K562 (cell line): Measurements from ENCODE around the gene CNOT6L. TPM values are rescaled to one million over a fixed set of nuclear protein-coding genes. Genes with fewer than 3 reads are reported as not detected.
A peak's percentile ranks its signal among the peaks of the same experiment; 100 is the strongest.

Source experiments
- ATAC-seq: fragments of 200-7000 bp; cut with Tn5 transposase; 3 replicates; pipeline ENCODE4 v1.9.1; 2020; ENCODE audit warnings: moderate library complexity
- BruUV-seq: library from RNA; stranded (reverse); fragments of 400-500 nt; replicated peaks from 2 replicates; lab custom pipeline; 2021; lab: Mats Ljungman, UMichigan
- CTCF ChIA-PET: fragments of 300-600 bp; formaldehyde crosslinking; extraction: SDS; loops from one replicate; lab custom pipeline; 2021; ENCODE audit warnings: low intra/inter-chr PET ratio; lab: Yijun Ruan, JAX
- POLR2A ChIA-PET: fragments of 300-600, 350-650 bp; sonication (Branson Sonifier 250); formaldehyde crosslinking; extraction: SDS; loops from one replicate; lab custom pipeline; 2021; ENCODE audit warnings: antibody characterized with exemption, inconsistent platforms; lab: Yijun Ruan, JAX
- DNase-seq, 4 experiments: peaks; one replicate each; pipeline versions ENCODE4 v3.0.0 to v3.0.0-alpha.2; 2011 to 2018; ENCODE audit warnings: low spot score in 3 of 4, mixed read lengths in 3 of 4; ENCODE audit errors: extremely low read depth in 1 of 4
- FAIRE-seq: peaks from 2 replicates; lab custom pipeline; 2011; peaks lifted over from hg19 to GRCh38; lab: Jason Lieb, UNC
- H2AFZ ChIP-seq: 2 replicates; pipeline ENCODE4 v1.6.0; 2011; ENCODE audit warnings: low read depth, low read length, control low read depth, inconsistent platforms
- H3K27ac ChIP-seq: fragments of 200-600 bp; 3 replicates; pipeline ENCODE4 v1.8.0; 2011; ENCODE audit warnings: low read depth, mild to moderate bottlenecking, control low read depth, inconsistent platforms, low read length, moderate library complexity, mixed read lengths; ENCODE audit errors: extremely low read depth
- H3K27me3 ChIP-seq, 2 experiments: fragments of 300-600 bp in 1 of 2; 2 replicates in 1 of 2; 3 replicates in 1 of 2; pipeline versions ENCODE4 v1.6.0 to v1.8.0; 2011; ENCODE audit warnings: inconsistent platforms in 2 of 2, low read length in 2 of 2, mild to moderate bottlenecking in 1 of 2, mixed read lengths in 1 of 2, moderate library complexity in 1 of 2; ENCODE audit not compliant: control insufficient read depth in 2 of 2, insufficient read depth in 2 of 2
- H3K36me3 ChIP-seq: fragments of 300-600 bp; 3 replicates; pipeline ENCODE4 v1.8.0; 2011; ENCODE audit warnings: mild to moderate bottlenecking, low read length, inconsistent platforms; ENCODE audit not compliant: control insufficient read depth, insufficient read depth
- H3K4me1 ChIP-seq, 2 experiments: fragments of 200-600 bp in 1 of 2; replicated peaks in 1 of 2; 2 replicates in 1 of 2; 3 replicates in 1 of 2; pipeline versions ENCODE4 v1.5.1 to v1.8.0; 2011; ENCODE audit warnings: inconsistent platforms in 2 of 2, low read length in 2 of 2, mild to moderate bottlenecking in 1 of 2, mixed read lengths in 1 of 2, moderate library complexity in 1 of 2; ENCODE audit not compliant: control insufficient read depth in 2 of 2, insufficient read depth in 2 of 2
- H3K4me2 ChIP-seq: 2 replicates; pipeline ENCODE4 v1.6.1; 2011; ENCODE audit warnings: low read length, control low read depth, inconsistent platforms, mixed read lengths; ENCODE audit not compliant: insufficient read depth
- H3K4me3 ChIP-seq: fragments of 200-600 bp; sonication (generic), shearing (Covaris generic); 2 replicates; pipeline ENCODE4 v1.5.1; 2016; ENCODE audit warnings: control low read depth, inconsistent platforms
- H3K79me2 ChIP-seq: fragments of 200-600 bp; 3 replicates; pipeline ENCODE4 v1.8.0; 2011; ENCODE audit warnings: low read length, inconsistent platforms; ENCODE audit not compliant: control insufficient read depth, insufficient read depth
- H3K9ac ChIP-seq, 2 experiments: 2 replicates each; pipeline versions ENCODE4 v1.6.0 to v1.6.1; 2011; ENCODE audit warnings: low read depth in 2 of 2, low read length in 2 of 2, control low read depth in 1 of 2, inconsistent platforms in 1 of 2, mild to moderate bottlenecking in 1 of 2, mixed read lengths in 1 of 2; ENCODE audit not compliant: insufficient read depth in 1 of 2
- H3K9me1 ChIP-seq: one replicate; pipeline ENCODE4 v1.6.0; 2011; ENCODE audit warnings: inconsistent platforms, mild to moderate bottlenecking, low read length, moderate library complexity; ENCODE audit not compliant: control insufficient read depth, insufficient read depth
- H3K9me3 ChIP-seq: replicated peaks from 2 replicates; pipeline ENCODE4 v1.5.1; 2011; ENCODE audit warnings: low read depth, low read length, inconsistent platforms; ENCODE audit not compliant: control insufficient read depth, insufficient read depth
- H4K20me1 ChIP-seq: replicated peaks from 2 replicates; pipeline ENCODE4 v1.6.1; 2011; ENCODE audit warnings: low read length, inconsistent platforms, mixed read lengths; ENCODE audit not compliant: control insufficient read depth, insufficient read depth
- CREBBP ChIP-seq: IDR thresholded peaks from one replicate; pipeline ENCODE4 v1.6.1; 2012; ENCODE audit warnings: low read depth, mild to moderate bottlenecking, control low read depth, inconsistent platforms, low read length
- ILF3 ChIP-seq: fragments of 450-650 bp; IDR thresholded peaks from 2 replicates; pipeline ENCODE4 v1.6.1; 2018; ENCODE audit warnings: antibody characterized with exemption, mild to moderate bottlenecking, moderate library complexity, borderline replicate concordance
- MAFG ChIP-seq: fragments of 450-650 bp; conservative IDR thresholded peaks from 2 replicates; pipeline ENCODE4 v1.6.1; 2016; ENCODE audit warnings: missing genetic modification characterization, missing compliant biosample characterization
- MAFK ChIP-seq: IDR thresholded peaks from 2 replicates; pipeline ENCODE4 v1.6.1; 2011; ENCODE audit warnings: low read length, improper control_type of control experiment
- MCM2 ChIP-seq: fragments of 450-650 bp; IDR thresholded peaks from 2 replicates; pipeline ENCODE4 v1.6.1; 2017; ENCODE audit warnings: low read depth, mild to moderate bottlenecking
- MEF2D ChIP-seq: conservative IDR thresholded peaks from 2 replicates; pipeline ENCODE4 v1.6.1; 2016; ENCODE audit warnings: low read depth, missing genetic modification characterization, missing compliant biosample characterization
- PTRF ChIP-seq: fragments of 450-650 bp; IDR thresholded peaks from 2 replicates; pipeline ENCODE4 v1.6.1; 2016; ENCODE audit warnings: mild to moderate bottlenecking, missing genetic modification characterization, missing compliant biosample characterization
- STAT5B ChIP-seq: fragments of 250-450 bp; sonication (Bioruptor Pico); IDR thresholded peaks from 2 replicates; pipeline ENCODE4 v1.8.0; 2021; ENCODE audit warnings: mild to moderate bottlenecking, inconsistent platforms
- ZFP1 ChIP-seq: fragments of 450-650 bp; formaldehyde crosslinking; IDR thresholded peaks from 2 replicates; pipeline ENCODE4 v1.4.0; 2020; ENCODE audit warnings: mild to moderate bottlenecking, mixed read lengths
- ZNF124 ChIP-seq: sonication (generic); formaldehyde crosslinking; IDR thresholded peaks from 2 replicates; pipeline ENCODE4 v1.8.1; 2022; ENCODE audit warnings: missing genetic modification reagents
- ZNF212 ChIP-seq: fragments of 450-650 bp; formaldehyde crosslinking; IDR thresholded peaks from 2 replicates; pipeline ENCODE4 v1.4.0; 2020; ENCODE audit warnings: mild to moderate bottlenecking
- ZNF444 ChIP-seq: fragments of 250-450 bp; sonication (Bioruptor Pico); IDR thresholded peaks from 2 replicates; pipeline ENCODE4 v1.4.0; 2020; ENCODE audit warnings: mild to moderate bottlenecking, moderate library complexity
- ZNF696 ChIP-seq: fragments of 250-450 bp; sonication (Bioruptor Pico); conservative IDR thresholded peaks from 2 replicates; pipeline ENCODE4 v1.4.0; 2020; ENCODE audit warnings: mild to moderate bottlenecking, moderate library complexity
- ZNF77 ChIP-seq: fragments of 250-450 bp; sonication (Bioruptor Pico); IDR thresholded peaks from 2 replicates; pipeline ENCODE4 v1.5.0; 2020
- in situ Hi-C: fragments of 300-500 bp; cut with MboI; formaldehyde crosslinking; loops from 4 replicates; pipeline ENCODE4 v1.15.0; 2018; ENCODE audit warnings: inconsistent platforms, mixed read lengths
- intact Hi-C: fragments of 100-400 bp; cut with micrococcal nuclease; formaldehyde crosslinking; loops from 2 replicates; pipeline ENCODE4 v1.14.2; 2022
- polyA plus RNA-seq, 8 experiments: library from polyadenylated mRNA; depleted of rRNA in 4 of 8; stranded (reverse) in 5 of 8; unstranded in 3 of 8; fragments of >200 nt; fragmentation: Nextera tagmentation in 2 of 8; fragmentation: Illumina TruSeq in 1 of 8; extraction: Ambion mirVana in 2 of 8; extraction: Trizol in 1 of 8; gene quantifications; 2 replicates each; pipeline versions ENCODE4 v1.2.1 to v1.2.3, GENCODE V29; 2011 to 2014; ENCODE audit warnings: inconsistent platforms in 1 of 8, missing spikeins in 1 of 8
- total RNA-seq, 7 experiments: library from RNA; depleted of rRNA in 6 of 7; stranded (reverse); fragments of >200 nt in 6 of 7; fragmentation: Illumina TruSeq in 2 of 7; extraction: Trizol in 2 of 7; gene quantifications; 2 replicates each; pipeline versions ENCODE4 v1.2.1 to v1.2.3, GENCODE V29; 2011 to 2021; ENCODE audit warnings: low replicate concordance in 1 of 7
- TF ChIP-seq, protein P1 (sequence below): fragments of 450-650 bp; IDR thresholded peaks from 2 replicates; pipeline ENCODE4 v1.6.1; 2017; ENCODE audit warnings: mild to moderate bottlenecking, moderate library complexity
- TF ChIP-seq, protein P2 (sequence below): fragments of 450-650 bp; IDR thresholded peaks from 2 replicates; pipeline ENCODE4 v1.6.1; 2016
- TF ChIP-seq, protein P3 (sequence below), 2 experiments: fragments of 450-650 bp in 1 of 2; IDR thresholded peaks; 2 replicates each; pipeline ENCODE4 v1.6.1; 2011 to 2017; ENCODE audit warnings: low read depth in 2 of 2, antibody characterized with exemption in 1 of 2, borderline replicate concordance in 1 of 2, low read length in 1 of 2, mild to moderate bottlenecking in 1 of 2, mixed read lengths in 1 of 2; ENCODE audit not compliant: control insufficient read depth in 1 of 2
- TF ChIP-seq, protein P4 (sequence below): fragments of 250-450 bp; sonication (Bioruptor Pico); IDR thresholded peaks from 2 replicates; pipeline ENCODE4 v1.5.0; 2022; ENCODE audit warnings: mild to moderate bottlenecking

CNOT6L gene
- total and polyA plus RNA-seq, 9 of the 15 experiments (the other 6 are each of a cell fraction or from before 2014, with no cell fraction given) = 3.7 to 27.9 (median 6.5) TPM

DNA sequence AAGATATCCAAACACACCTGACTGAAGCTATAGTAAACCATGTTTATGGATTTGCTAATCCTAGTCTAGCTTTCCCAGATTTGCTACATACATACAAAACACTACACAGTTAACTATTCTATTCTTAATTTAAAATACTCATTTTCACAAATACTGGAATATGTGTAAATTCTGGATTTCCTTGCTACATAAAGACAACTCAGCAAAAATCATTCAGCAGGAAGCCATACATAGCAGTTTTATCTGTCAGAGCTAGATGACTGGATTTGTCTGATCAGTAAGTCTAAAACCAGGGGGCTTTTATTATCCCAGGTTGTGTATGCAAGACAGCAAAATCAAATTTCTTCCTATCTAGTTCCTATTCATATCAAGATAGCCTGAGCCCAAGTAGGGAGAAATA is 98.1 kb downstream of the CNOT6L start:
- H2AFZ ChIP-seq = no peak overlapping the region
- FAIRE-seq = no peak
- no peak overlapping the region for H3K4me2 ChIP-seq
- no peaks in the 10 kb centered on the region for H3K27me3 ChIP-seq
- H3K9ac ChIP-seq = no peak overlapping the region
- no TSS peak for BruUV-seq
- H3K27ac ChIP-seq = no peak overlapping the region
- peaks cover 5% of the 10 kb centered on the region; the same call in 2 of the 3 replicates for H3K36me3 ChIP-seq
- no peak for ATAC-seq
- no peaks in the 10 kb centered on the region for H3K4me1 ChIP-seq
- no peaks in the 10 kb centered on the region for H3K9me3 ChIP-seq
- POLR2A ChIA-PET = no interaction called here
- DNase-seq = no peak
- H3K9me1 ChIP-seq = no peaks in the 10 kb centered on the region
- no peaks in the 10 kb centered on the region for H4K20me1 ChIP-seq
- no peak overlapping the region for H3K4me3 ChIP-seq
- CTCF ChIA-PET = no interaction called here
- no peaks in the 10 kb centered on the region for H3K79me2 ChIP-seq
- in situ Hi-C loops (no loop called here), intact Hi-C loops (no loop called here)
- no peak for TF ChIP-seq ILF3
- TF ChIP-seq ZNF212 (CRISPR knock-in tag) = no peak
- TF ChIP-seq CREBBP = no peak
- TF ChIP-seq, protein P1, sequence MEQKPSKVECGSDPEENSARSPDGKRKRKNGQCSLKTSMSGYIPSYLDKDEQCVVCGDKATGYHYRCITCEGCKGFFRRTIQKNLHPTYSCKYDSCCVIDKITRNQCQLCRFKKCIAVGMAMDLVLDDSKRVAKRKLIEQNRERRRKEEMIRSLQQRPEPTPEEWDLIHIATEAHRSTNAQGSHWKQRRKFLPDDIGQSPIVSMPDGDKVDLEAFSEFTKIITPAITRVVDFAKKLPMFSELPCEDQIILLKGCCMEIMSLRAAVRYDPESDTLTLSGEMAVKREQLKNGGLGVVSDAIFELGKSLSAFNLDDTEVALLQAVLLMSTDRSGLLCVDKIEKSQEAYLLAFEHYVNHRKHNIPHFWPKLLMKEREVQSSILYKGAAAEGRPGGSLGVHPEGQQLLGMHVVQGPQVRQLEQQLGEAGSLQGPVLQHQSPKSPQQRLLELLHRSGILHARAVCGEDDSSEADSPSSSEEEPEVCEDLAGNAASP = no peak
- TF ChIP-seq STAT5B = no peak
- peak; percentile 5; the same call in 1 of the 2 replicates for TF ChIP-seq MAFK
- TF ChIP-seq, protein P2, sequence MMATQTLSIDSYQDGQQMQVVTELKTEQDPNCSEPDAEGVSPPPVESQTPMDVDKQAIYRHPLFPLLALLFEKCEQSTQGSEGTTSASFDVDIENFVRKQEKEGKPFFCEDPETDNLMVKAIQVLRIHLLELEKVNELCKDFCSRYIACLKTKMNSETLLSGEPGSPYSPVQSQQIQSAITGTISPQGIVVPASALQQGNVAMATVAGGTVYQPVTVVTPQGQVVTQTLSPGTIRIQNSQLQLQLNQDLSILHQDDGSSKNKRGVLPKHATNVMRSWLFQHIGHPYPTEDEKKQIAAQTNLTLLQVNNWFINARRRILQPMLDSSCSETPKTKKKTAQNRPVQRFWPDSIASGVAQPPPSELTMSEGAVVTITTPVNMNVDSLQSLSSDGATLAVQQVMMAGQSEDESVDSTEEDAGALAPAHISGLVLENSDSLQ = no peak
- TF ChIP-seq, protein P3, sequence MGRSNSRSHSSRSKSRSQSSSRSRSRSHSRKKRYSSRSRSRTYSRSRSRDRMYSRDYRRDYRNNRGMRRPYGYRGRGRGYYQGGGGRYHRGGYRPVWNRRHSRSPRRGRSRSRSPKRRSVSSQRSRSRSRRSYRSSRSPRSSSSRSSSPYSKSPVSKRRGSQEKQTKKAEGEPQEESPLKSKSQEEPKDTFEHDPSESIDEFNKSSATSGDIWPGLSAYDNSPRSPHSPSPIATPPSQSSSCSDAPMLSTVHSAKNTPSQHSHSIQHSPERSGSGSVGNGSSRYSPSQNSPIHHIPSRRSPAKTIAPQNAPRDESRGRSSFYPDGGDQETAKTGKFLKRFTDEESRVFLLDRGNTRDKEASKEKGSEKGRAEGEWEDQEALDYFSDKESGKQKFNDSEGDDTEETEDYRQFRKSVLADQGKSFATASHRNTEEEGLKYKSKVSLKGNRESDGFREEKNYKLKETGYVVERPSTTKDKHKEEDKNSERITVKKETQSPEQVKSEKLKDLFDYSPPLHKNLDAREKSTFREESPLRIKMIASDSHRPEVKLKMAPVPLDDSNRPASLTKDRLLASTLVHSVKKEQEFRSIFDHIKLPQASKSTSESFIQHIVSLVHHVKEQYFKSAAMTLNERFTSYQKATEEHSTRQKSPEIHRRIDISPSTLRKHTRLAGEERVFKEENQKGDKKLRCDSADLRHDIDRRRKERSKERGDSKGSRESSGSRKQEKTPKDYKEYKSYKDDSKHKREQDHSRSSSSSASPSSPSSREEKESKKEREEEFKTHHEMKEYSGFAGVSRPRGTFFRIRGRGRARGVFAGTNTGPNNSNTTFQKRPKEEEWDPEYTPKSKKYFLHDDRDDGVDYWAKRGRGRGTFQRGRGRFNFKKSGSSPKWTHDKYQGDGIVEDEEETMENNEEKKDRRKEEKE (IDR thresholded peaks at IDR 0.05; ENCODE audit: borderline replicate concordance in 1 of 2, control insufficient read depth in 1 of 2, low read depth in 2 of 2, low read length in 1 of 2) = no peak
- TF ChIP-seq MCM2 = no peak
- no peak for TF ChIP-seq ZNF77 (CRISPR knock-in tag)
- no peak for TF ChIP-seq ZNF124 (CRISPR knock-in tag)
- TF ChIP-seq ZFP1 (CRISPR knock-in tag) = no peak
- TF ChIP-seq ZNF696 = no peak
- peak; percentile 37 for TF ChIP-seq MAFG (tag)
- no peak for TF ChIP-seq PTRF (tag)
- TF ChIP-seq MEF2D (tag) = no peak
- TF ChIP-seq, protein P4, sequence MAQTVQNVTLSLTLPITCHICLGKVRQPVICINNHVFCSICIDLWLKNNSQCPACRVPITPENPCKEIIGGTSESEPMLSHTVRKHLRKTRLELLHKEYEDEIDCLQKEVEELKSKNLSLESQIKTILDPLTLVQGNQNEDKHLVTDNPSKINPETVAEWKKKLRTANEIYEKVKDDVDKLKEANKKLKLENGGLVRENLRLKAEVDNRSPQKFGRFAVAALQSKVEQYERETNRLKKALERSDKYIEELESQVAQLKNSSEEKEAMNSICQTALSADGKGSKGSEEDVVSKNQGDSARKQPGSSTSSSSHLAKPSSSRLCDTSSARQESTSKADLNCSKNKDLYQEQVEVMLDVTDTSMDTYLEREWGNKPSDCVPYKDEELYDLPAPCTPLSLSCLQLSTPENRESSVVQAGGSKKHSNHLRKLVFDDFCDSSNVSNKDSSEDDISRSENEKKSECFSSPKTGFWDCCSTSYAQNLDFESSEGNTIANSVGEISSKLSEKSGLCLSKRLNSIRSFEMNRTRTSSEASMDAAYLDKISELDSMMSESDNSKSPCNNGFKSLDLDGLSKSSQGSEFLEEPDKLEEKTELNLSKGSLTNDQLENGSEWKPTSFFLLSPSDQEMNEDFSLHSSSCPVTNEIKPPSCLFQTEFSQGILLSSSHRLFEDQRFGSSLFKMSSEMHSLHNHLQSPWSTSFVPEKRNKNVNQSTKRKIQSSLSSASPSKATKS (CRISPR knock-in tag) = no peak
- no peak for TF ChIP-seq ZNF444 (CRISPR knock-in tag)
